Globus pallidus (tissue), 1 donor: ENCODE data around the gene CDC14A.

ENCODE experiments used
- DNase-seq: peaks from one replicate; pipeline ENCODE4 v3.0.0-alpha.2; 2015; ENCODE audit warnings: low spot score

CDC14A gene

DNA sequence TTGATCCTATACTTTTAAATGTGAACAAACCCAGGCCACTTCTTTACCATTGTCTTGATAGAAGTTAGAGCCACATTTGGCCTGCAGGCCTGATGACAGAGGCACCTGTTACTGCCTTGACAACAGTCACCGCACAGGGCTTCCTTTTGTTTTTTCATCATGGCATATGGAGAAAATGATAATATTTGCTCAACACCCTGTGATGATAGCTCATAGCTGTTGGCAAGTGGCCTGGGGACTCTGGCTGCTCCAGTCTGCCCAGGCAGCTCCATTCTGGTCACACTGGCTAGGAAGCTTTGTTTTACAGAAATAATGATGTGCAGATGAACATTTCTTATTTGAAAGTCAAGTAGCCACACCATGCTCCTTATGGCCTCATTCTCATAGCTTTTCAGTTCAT, 96.1 kb downstream of the CDC14A start:
- DNase-seq, result no peak

DNA sequence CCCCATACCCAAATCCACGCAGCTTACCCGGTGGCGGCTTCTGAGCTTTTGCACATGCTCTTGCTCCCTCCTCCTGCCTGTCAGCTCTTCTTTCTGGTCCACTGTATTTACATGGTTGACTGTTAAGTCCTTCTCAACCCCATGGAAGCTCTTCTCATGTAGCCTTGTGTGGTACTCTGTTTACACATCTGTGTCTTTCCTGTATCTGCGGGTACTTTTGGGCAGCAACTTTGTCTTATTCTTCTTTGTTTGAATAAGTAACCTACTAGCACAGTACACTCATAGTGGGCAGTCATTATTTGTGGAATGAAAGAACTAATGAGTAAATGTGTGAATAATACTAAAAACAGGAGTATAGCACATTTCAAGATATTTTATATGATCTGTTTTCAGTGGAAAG, 97.2 kb downstream of the CDC14A start:
- DNase-seq, result no peak

DNA sequence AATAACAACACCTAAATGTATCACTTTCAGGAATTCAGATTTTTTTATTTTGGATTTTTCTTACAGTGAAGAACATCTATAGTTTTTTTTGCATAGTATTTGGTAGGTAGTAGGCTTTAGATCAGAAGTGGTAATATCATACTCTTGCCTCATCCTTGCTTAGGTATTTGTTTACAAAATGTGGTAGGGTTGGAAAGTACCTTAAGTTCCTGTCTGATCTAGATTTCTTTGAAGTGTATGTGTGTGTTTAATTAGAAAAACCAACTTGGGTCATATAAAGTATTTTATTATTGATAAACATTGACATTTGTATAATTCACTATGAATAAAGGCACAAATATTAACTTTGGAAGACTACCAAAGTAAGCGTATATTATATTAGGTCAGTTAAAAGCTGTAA, 100.3 kb downstream of the CDC14A start:
- no peak for DNase-seq

DNA sequence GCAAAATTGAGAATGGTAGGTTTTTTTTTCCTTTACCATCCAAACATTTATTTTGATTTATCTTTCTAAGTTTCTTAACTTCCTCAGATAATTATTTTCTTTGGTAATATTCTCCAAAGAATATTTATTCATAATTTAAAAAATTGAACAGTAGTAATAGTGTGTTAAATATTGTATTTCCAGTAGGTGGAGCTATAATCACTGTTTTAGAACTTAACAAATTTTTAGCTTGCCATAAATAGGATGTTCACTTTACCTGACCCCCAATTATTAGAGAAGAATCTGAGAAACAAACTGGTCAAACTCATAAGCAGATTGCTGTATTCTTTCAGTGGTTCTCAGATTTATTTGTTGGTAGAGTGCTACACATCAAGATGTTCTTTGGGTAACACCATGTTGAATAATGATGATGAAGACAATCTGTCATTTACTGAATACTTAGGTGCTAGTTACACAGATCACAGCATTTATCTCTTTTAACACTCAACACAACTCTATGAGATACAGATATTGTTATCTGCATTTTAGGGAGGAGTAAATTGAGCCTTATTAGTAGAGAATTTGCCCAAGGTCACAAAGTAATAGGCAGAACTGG, 103.3 kb downstream of the CDC14A start:
- no peak for DNase-seq

DNA sequence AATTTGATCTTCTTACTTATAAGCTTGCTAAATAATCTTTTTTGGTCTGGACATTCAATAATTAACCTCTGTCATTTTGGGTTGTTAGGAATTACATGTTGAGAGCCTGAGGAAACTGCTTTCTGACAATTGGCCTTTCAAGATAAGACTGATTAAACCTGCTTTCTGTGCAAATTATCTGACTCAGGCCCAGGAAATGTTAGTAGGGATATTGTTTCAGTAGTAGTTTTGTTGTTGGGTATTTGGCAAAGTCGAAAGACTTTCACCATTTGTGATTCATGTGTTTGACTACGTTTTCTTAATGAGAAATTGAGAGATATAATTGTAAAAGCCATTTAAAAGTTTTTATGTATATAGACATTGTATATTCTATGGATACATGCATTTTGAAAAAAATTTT, 104.6 kb downstream of the CDC14A start:
- DNase-seq, result no peak

DNA sequence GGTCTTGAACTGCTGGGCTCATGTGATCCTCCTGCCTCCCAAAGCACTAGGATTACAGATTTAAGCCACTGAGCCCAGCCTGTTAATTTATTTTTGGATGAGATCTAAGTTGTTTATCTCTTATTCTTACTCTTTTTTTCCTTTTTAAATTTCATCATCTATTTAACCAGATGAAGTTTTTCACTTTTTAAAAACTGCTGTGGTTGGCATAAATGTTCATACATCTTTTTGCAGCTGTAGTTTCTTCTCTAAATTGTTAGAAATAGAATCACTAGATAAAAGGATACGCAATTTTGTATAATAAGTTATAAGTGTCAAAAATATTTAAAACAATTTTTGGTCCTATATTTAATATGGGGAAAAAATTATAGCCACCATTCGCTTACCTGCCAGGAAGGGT, 105.4 kb downstream of the CDC14A start:
- DNase-seq, result no peak

DNA sequence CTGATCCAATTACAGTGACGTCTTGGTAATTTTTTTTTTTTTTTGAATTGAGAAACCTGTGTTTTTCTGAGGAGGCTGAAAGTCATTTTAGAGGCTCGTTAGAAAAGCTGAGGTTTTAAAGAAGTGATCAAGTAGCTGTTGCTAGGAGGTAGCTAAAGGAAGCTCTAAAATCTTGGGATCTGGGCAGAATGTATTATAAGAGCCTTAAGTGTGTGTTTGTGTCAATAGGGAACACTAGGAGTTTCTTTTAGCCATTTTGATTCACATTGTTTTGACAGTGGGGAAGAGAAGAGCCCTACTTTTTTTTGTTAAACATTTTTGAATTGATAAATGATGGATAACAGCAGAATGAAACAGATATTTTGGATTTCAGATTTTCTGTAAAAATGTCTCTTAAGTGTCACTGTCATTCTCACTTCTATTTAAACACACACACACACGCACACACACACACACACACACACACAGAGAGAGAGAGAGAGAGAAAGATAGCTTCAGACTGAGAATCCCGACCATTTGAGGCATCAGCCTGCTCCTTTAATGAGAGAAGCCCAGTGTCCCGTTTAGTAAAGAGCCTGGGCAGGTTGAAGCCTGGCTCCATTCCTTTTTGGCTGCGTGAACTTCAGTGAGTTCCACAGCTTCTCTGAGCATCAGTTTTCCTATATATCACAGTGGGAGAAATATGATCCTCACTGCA, 106.5 kb downstream of the CDC14A start:
- DNase-seq, result no peak

DNA sequence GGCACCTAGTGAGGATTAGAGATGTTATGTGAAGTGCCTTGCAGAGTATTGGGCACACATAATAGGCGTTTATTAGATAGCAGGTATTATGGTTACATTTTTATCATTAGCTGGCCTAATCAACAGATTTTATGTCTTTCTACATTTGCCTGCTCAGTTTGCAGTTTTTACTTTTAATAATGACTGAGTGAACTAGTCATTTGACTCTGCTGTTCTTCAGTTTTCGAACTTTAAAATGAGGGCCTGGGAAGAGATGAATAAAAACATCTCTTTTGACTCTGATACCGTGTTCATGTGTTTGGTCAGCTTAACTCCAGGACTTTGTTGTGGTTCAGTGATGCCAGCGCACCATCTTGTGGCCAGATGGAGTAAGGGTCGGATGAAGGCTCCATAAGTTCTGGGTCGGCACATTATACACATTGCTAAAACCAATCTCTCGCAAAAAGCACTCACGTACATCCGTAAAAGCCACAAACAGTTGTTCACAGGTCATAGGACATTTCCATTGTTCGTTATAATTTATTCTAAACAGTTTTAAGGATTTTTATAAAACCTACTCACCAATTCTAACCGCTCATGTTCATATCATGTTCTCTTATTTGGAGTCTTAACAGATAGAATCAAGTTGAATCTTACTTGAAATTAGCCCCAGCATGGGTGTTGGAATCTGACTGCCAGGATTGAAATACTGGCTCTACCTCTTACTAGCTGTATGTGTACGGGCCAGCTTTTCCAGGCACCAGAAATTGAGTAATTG, 107.2 kb downstream of the CDC14A start:
- peak; percentile 77 for DNase-seq

DNA sequence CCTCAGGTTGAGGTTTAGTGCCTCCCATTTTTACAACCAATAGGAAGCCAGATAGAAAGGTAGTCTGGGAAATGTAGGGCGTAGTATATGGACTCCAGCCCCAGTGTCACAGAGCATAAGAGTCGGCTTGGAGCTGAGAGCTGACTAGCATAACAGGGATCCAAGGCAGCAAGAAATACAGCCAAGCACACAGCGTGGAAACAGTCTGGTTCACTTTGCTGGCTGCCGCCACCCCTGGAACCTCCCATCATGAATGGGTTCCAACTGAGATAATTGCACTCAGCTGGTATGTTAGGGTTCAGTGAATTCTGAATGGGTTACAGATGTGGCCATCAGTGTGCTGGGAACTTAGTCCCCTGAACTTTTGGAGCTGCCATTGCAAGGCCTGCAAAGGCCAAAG, 108.9 kb downstream of the CDC14A start:
- DNase-seq, result no peak

DNA sequence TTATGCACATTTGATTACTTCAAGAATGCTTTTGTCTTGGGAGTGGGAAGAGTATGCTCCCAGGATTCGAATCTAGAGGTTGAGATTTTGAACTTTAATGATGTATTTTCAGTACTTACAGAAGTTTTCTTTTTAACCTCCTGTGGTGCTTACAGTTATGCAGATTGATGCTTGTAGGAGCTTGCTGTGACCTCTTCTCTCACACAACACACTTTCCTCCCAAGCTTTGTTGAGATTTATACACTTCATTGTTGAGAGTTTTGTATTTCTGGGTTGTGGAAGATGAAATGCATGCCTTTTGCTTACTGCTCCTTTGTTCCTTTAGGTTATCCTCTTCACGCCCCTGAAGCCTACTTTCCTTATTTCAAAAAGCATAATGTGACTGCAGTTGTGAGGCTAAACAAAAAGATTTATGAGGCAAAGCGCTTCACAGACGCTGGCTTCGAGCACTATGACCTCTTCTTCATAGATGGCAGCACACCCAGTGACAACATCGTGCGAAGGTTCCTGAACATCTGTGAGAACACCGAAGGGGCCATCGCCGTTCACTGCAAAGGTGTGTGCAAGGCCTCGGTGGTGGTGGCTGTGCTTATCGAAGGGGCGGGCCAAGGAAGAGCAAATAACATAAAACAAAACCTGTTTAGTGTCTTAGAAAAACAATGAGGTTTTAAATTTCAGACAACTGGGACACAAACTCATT, 110.2 kb downstream of the CDC14A start:
- no peak for DNase-seq

DNA sequence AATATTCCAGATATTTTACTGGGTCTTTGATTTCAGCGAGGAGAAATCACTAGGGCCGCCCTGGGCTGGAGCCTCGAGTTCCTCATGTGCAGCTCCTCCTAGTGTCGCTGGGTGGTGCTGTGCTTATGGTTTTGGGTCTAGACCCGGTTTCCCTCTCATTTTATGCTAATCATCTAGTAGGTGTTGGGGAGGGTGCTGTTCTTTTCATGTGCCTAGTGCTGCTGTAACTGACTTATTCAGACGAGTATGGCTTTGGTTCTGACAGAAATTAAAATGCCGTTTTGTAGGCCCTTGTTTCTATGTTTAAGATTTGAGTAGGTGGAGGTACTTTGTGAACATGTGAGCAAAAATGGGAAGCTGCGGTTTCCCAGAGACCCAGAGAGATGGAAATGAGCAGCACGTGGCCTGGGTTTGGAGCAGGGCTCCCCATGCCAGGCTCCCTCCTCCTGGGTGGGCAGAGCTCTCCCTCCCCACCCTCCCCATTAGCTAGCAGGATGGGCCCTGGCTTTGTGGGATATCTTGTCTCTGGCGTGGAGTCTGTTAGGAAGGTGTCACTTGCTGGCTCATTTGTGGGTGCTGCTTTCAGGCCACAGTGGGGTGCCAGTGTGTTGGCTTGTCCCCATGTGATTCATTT, 111.6 kb downstream of the CDC14A start:
- peak; percentile 54 for DNase-seq

DNA sequence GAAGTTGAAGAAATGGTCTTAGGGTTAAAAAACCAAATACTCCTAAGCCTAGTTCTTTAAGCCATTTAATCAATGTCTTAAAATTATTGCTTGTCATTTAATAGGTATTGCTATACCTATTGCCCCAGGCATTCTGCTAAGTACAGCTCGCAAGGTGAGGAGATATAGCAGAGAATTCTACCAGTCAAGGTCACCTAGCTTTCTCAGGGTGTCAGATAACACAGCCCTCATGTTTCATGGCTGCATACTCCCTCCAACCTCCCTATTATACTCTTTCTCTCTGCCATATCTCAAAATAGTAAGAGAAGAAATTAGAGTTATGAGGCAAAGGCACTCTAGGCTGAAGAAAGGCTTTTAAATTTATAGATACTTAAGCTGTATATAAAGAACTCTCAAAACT, 117.3 kb downstream of the CDC14A start:
- DNase-seq, result no peak

DNA sequence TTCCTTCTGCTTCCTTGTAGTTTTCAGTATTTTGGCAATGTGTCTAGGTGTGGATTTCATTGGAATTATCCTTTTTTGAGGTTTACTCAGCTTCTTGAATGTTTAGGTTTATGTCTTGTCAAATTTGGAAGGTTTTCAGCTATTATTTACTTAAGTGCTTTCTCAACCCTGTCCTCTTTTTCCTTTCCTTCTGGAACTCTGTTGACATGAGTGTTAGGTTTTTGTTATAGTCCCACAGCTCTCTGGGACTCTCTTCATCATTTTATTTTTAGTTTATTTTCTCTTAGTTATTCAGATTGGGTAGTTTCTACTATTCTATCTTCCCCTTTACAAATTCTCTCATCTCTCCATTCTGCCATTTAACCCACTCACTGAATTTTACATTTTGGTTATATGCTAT, 122.5 kb downstream of the CDC14A start:
- DNase-seq, result no peak

DNA sequence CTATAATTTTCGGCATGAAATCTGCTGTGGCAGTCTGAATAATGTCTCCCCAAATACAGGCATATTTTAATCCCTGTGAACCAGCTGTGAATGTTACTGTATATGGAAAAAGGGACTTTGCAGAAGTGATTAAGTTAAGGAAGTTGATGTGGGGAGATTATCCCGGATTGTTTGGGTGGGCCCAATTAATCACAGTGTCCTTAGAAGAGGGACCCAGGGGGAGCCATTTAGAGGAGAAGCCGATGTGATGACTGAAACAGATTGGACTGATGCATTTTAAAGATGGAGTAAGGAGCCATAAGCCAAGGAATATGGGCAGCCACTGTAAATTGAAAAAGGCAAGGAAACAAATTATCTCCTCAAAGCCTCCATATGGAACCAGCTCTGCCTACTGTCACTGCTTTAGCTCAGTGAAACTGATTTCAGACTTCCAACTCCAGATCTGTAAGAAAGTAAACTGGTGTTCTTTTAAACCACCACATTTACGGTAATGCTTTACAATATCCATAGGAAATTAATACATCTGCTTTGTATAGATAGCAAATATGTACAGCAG, 124.5 kb downstream of the CDC14A start:
- no peak for DNase-seq

DNA sequence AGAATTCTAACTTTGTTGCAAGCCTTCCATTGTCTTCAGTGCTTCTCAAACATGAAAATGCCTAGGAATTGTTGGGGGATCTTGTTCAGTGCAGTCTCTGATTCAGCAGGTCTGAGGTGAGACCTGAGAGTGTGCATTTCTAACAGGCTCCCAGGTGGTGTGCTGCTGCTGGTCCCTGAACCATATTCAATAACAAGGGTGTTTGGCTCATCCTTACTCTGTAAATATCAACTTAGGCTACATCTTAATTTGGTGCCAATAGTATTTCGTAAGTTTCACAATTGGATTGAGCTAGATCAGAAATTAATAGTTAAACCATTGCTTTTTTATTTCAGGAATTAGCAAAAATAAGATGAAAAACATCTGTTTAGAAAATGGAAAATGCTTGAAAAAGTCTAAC, 126.5 kb downstream of the CDC14A start:
- no peak for DNase-seq

DNA sequence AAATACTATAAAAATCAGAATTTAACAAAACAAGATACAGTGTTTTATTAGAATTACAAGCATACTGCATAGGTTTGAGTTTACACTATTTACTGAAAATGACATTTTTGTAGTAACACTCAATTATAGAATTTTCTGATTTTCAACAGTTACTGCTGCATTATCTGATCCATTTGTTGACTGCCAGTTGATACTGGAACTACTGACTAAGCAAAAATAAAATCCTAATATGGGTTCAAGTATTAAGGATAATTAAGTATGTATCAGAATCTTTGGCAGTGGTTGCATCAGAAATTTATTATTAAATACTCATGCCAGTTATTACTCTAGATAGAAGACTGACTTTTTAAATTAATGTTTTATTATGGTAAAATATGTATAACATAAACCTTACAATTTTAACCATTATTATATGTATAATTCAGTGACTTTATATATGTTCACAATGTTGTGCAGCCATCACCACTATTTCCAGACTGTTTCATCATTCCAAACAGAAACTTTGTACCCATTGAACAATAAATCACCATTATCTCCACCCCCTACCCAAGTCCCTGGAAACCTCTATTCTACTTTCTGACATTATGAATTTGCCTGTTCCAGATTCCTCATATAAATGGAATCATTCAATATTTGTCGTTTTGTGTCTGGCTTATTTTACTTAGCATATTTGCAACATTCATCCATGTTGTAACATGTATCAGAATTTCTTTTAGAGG, 127.5 kb downstream of the CDC14A start:
- no peak for DNase-seq

DNA sequence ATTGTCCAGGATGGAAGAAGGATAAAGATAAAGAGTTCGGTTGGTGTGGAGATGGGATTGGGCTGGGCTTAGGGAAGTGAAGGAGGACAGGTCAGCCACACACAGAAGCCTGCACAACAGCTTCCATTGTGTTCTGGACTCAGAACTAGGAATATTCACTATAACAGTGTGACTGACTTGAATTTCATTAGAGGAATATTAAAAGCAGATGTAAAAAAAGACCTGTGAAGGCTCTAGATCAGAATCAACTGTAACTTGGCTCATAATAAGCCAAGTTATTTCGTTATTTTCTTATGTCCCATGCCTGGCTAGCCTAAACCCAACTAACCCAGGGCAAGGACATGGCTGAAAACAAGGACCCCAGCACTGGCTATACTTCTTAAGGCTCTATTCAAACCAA, 129.0 kb downstream of the CDC14A start:
- DNase-seq, result no peak

DNA sequence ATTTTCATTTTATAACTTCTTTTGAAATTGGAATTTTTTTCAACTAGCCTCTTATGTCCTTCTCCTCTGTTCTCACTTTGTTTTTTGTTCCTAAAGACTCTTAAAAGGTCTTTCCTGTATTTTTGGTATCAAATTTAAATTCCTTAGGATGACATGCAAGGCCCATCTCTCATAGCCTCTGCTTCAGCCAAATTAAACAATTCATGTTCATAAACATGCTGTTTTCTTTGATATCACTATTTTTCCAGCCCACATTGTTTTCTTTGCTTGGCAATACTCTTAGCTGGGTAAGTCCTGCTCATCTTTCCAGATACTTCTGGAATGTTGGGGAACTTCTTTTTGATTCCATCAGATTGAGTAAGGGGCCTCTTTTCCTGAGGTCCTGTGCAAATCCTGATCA, 129.9 kb downstream of the CDC14A start:
- no peak for DNase-seq

DNA sequence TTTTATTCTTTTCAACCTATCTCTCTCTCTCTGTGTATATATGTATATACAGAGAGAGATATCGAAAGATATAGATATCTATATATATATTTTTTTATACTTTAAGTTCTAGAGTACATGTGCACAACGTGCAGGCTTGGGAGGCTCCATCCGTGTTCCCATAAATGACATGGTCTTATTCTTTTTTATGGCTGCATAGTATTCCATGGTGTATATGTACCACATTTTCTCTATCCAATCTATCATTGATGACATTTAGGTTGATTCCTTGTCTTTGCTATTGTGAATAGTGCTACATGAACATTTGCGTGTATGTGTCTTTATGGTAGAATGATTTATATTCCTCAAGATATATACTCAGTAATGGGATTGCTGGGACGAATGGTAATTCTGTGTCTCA, 130.4 kb downstream of the CDC14A start:
- no peak for DNase-seq

DNA sequence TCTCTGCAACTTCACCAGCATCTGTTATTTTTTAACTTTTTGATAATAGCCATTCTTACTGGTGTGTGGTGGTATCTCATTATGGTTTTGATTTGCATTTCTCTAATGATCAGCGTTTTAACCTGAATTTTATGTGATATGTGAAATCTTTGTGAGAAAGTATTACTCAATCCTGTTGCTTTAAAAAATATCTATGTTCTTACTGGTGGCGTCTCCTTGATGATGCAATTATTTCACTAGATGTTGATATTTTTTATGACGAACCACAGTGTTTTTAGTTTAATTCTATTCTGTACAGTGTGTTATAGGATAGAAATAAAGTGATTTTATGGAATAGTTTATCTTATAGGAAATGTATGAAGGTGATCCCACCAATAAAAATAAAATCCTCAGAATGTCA, 130.9 kb downstream of the CDC14A start:
- DNase-seq, result no peak

DNA sequence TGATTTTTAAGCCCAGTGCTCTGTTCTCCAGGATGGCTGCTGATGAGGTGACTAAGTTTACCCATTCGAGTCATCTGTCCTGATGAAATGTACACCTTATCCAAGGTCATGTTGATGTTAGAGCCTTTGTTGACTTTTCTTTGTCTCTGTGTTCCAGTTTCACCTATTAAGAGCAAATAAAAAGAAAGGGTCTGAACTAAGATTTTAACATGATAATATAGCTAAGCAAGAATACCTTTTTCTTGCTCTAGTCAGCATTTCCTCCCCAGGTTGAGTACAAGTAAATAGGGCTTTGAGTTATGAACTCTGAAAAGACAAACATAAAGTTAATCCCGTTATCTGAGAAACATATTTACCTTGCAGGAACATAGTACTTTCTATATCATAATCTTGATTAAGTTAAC, 133.6 kb downstream of the CDC14A start:
- no peak for DNase-seq
